COLO829 (cell line): ENCODE data around the gene COL25A1.
A peak's percentile ranks its signal among the peaks of the same experiment; 100 is the strongest.

Experiments
- DNase-seq: peaks from one replicate; pipeline ENCODE4 v3.0.0; 2012; ENCODE audit warnings: low spot score

COL25A1 gene

GRCh38 chr4:108861334-108861733 is 441.1 kb downstream of the COL25A1 start:
- peak; percentile 33 for DNase-seq

- no peak for DNase-seq
Observed at GRCh38 chr4:108854786-108855185, 447.7 kb downstream of the COL25A1 start.

GRCh38 chr4:108852691-108853090 is 449.8 kb downstream of the COL25A1 start:
- DNase-seq: no peak

- no peak for DNase-seq
Observed at GRCh38 chr4:108851366-108851765, 451.1 kb downstream of the COL25A1 start.

- DNase-seq: no peak
Observed at GRCh38 chr4:108850219-108850649, 452.2 kb downstream of the COL25A1 start.

- DNase-seq: peak; percentile 81
Observed at GRCh38 chr4:108849611-108850168, 452.8 kb downstream of the COL25A1 start.

GRCh38 chr4:108846568-108846967 is 455.9 kb downstream of the COL25A1 start:
- DNase-seq: no peak

- DNase-seq: no peak
Observed at GRCh38 chr4:108840426-108840975, 462.0 kb downstream of the COL25A1 start.

GRCh38 chr4:108839333-108839732 is 463.1 kb downstream of the COL25A1 start:
- DNase-seq: no peak

GRCh38 chr4:108838451-108838850 is 464.0 kb downstream of the COL25A1 start:
- no peak for DNase-seq

GRCh38 chr4:108834835-108835384 is 467.5 kb downstream of the COL25A1 start:
- peak; percentile 40 for DNase-seq

- no peak for DNase-seq
Observed at GRCh38 chr4:108834166-108834834, 468.2 kb downstream of the COL25A1 start.

GRCh38 chr4:108833046-108833445 is 469.4 kb downstream of the COL25A1 start:
- no peak for DNase-seq

GRCh38 chr4:108831886-108832285 is 470.6 kb downstream of the COL25A1 start:
- DNase-seq: no peak

GRCh38 chr4:108831291-108831690 is 471.2 kb downstream of the COL25A1 start:
- no peak for DNase-seq

GRCh38 chr4:108830509-108831244 is 471.8 kb downstream of the COL25A1 start:
- DNase-seq: no peak

GRCh38 chr4:108829966-108830492 is 472.4 kb downstream of the COL25A1 start:
- DNase-seq: no peak

GRCh38 chr4:108828620-108829019 is 473.8 kb downstream of the COL25A1 start:
- DNase-seq: no peak

GRCh38 chr4:108825737-108826136 is 476.7 kb downstream of the COL25A1 start:
- DNase-seq: no peak

- DNase-seq: no peak
Observed at GRCh38 chr4:108821351-108821930, 481.0 kb downstream of the COL25A1 start.

GRCh38 chr4:108820492-108821350 is 481.7 kb downstream of the COL25A1 start:
- no peak for DNase-seq
